MV-4-11 (cell line): ENCODE results near the gene UBE2D2.

Experiments
- DNase-seq: peaks from one replicate; lab custom pipeline; 2025; lab: John Stamatoyannopoulos, UW

UBE2D2 gene

GRCh38 chr5:139660923-139661814, 100.0 kb downstream of the UBE2D2 start:
- peak; percentile 95 for DNase-seq

- no peak for DNase-seq
Observed at GRCh38 chr5:139662617-139663016, 101.5 kb downstream of the UBE2D2 start.

- no peak for DNase-seq
Observed at GRCh38 chr5:139663207-139664085, 102.3 kb downstream of the UBE2D2 start.

- peak; percentile 99 for DNase-seq
Observed at GRCh38 chr5:139664086-139664693, 103.1 kb downstream of the UBE2D2 start.

- no peak for DNase-seq
Observed at GRCh38 chr5:139664727-139665351, 103.7 kb downstream of the UBE2D2 start.

GRCh38 chr5:139665626-139666025, 104.5 kb downstream of the UBE2D2 start:
- DNase-seq: no peak

- no peak for DNase-seq
Observed at GRCh38 chr5:139666551-139666950, 105.4 kb downstream of the UBE2D2 start.

- DNase-seq: no peak
Observed at GRCh38 chr5:139667001-139667729, 106.0 kb downstream of the UBE2D2 start.

- DNase-seq: no peak
Observed at GRCh38 chr5:139667730-139668063, 106.6 kb downstream of the UBE2D2 start.

- DNase-seq: peak; percentile 40
Observed at GRCh38 chr5:139668064-139668880, 107.1 kb downstream of the UBE2D2 start.

- no peak for DNase-seq
Observed at GRCh38 chr5:139668924-139669661, 108.0 kb downstream of the UBE2D2 start.

GRCh38 chr5:139669662-139670368, 108.7 kb downstream of the UBE2D2 start:
- DNase-seq: peak; percentile 41

GRCh38 chr5:139670369-139671095, 109.4 kb downstream of the UBE2D2 start:
- peak; percentile 41 for DNase-seq

GRCh38 chr5:139671096-139671841, 110.1 kb downstream of the UBE2D2 start:
- peak; percentile 47 for DNase-seq

GRCh38 chr5:139675213-139675612, 114.1 kb downstream of the UBE2D2 start:
- no peak for DNase-seq

- DNase-seq: no peak
Observed at GRCh38 chr5:139675825-139676224, 114.7 kb downstream of the UBE2D2 start.

GRCh38 chr5:139676406-139676805, 115.3 kb downstream of the UBE2D2 start:
- no peak for DNase-seq
